ENCODE measurements around the gene RHBDL2. TPM values are rescaled to one million over a fixed set of nuclear protein-coding genes. Genes with fewer than 3 reads are reported as not detected.
A peak's percentile ranks its signal among the peaks of the same experiment; 100 is the strongest.

Gene RHBDL2
- total RNA-seq, 1 experiment from 2014 or later = not detected

DNA sequence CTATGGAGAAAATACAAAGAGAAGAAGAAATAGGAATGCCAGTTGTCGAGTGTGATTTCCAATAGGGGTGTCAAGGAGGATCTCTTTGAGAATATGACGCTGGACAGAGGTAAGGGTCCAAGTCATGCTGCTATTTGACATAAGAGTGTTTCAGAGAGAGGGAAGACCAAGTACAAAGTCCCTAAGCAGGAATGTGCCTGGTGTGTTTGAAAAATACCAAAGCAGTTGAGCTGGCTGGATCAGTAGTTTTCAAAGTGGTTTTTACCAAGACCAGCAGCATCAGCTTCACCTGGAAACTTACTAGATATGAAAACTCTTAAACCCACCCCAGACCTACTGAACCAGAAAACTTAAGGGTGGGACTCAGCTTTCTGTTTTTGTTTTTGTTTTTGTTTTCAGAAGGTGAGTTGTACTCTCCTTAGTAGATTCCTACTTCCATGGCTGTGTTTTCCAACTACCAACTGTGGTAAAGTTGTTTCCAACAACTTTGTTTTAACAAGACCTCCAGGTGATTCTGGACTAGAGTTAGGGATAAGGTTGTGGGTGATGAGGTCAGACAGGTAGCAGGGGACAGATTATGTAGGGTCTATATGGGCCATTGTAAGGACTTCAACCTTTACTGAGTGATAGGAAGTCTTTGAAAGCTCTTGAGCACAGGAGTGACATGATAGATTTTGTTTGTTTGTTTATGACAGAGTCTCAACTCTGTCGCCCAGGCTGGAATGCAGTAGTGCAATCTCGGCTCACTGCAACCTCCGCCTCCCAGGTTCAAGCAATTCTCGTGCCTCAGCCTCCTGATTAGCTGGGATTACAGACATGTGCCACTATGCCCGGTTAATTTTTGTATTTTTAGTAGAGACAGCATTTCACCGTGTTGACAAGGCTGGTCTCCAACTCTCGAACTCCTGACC lies 53.0 kb downstream of the RHBDL2 start:
- Histone ChIP-seq H3K4me1 (ENCODE audit: low read length) (peaks cover 5% of the 10 kb centered on the region; the same call in 1 of the 2 replicates), H3K4me3 (ENCODE audit: low read length) (no peak overlapping the region), H3K4me2 (ENCODE audit: low read depth, low read length, poor library complexity, severe bottlenecking) (no peak overlapping the region), H3K27me3 (ENCODE audit: low read length) (no peaks in the 10 kb centered on the region), H4K20me1 (ENCODE audit: insufficient read depth, low read depth, low read length) (no peaks in the 10 kb centered on the region), H3K79me2 (ENCODE audit: low read length) (no peaks in the 10 kb centered on the region), H3K36me3 (ENCODE audit: insufficient read depth, low read length) (no peaks in the 10 kb centered on the region), H3K27ac (ENCODE audit: low read length) (no peak overlapping the region), H2AFZ (ENCODE audit: low read length) (no peak overlapping the region), H3K9ac (ENCODE audit: low read length) (no peak overlapping the region), H3K9me3 (ENCODE audit: low read length) (no peaks in the 10 kb centered on the region), H3K9me2 (replicated peaks; ENCODE audit: insufficient read depth, low read length) (no peaks in the 10 kb centered on the region)
- DNase-seq = no peak

- no peaks in the 10 kb centered on the region for H3K27me3 ChIP-seq (ENCODE audit: low read length)
- H3K9ac ChIP-seq (ENCODE audit: low read length) = no peak overlapping the region
- H3K4me1 ChIP-seq (ENCODE audit: low read length) = no peaks in the 10 kb centered on the region
- H2AFZ ChIP-seq (ENCODE audit: low read length) = no peak overlapping the region
- H3K79me2 ChIP-seq (ENCODE audit: low read length) = no peaks in the 10 kb centered on the region
- no peaks in the 10 kb centered on the region for H3K9me2 ChIP-seq (replicated peaks; ENCODE audit: insufficient read depth, low read length)
- H3K27ac ChIP-seq (ENCODE audit: low read length) = no peak overlapping the region
- H3K4me3 ChIP-seq (ENCODE audit: low read length) = no peak overlapping the region
- no peak for DNase-seq
- no peaks in the 10 kb centered on the region for H4K20me1 ChIP-seq (ENCODE audit: insufficient read depth, low read depth, low read length)
- no peaks in the 10 kb centered on the region for H3K9me3 ChIP-seq (ENCODE audit: low read length)
- H3K4me2 ChIP-seq (ENCODE audit: low read depth, low read length, poor library complexity, severe bottlenecking) = no peak overlapping the region
- H3K36me3 ChIP-seq (ENCODE audit: insufficient read depth, low read length) = no peaks in the 10 kb centered on the region
Observed at GRCh38 chr1:38885092-38885491, 56.5 kb downstream of the RHBDL2 start.

- Histone ChIP-seq H3K9me3 (ENCODE audit: low read length) (no peaks in the 10 kb centered on the region), H3K27me3 (ENCODE audit: low read length) (no peaks in the 10 kb centered on the region), H3K9ac (ENCODE audit: low read length) (no peak within 1 kb of the TSS), H3K4me2 (ENCODE audit: low read depth, low read length, poor library complexity, severe bottlenecking) (no peak within 1 kb of the TSS), H3K9me2 (replicated peaks; ENCODE audit: insufficient read depth, low read length) (no peaks in the 10 kb centered on the region), H4K20me1 (ENCODE audit: insufficient read depth, low read depth, low read length) (no peaks in the 10 kb centered on the region), H3K36me3 (ENCODE audit: insufficient read depth, low read length) (no peaks in the 10 kb centered on the region), H3K4me1 (ENCODE audit: low read length) (no peaks in the 10 kb centered on the region), H3K27ac (ENCODE audit: low read length) (no peak within 1 kb of the TSS), H3K4me3 (ENCODE audit: low read length) (no peak within 1 kb of the TSS), H2AFZ (ENCODE audit: low read length) (no peak within 1 kb of the TSS), H3K79me2 (ENCODE audit: low read length) (no peaks in the 10 kb centered on the region)
- no peak for DNase-seq
Observed at GRCh38 chr1:38881487-38881886, 60.1 kb downstream of the RHBDL2 start, which contains the start of gene GJA9. Gene GJA9 (minus strand): TSS chr1:38881587. CDS start chr1:38876098, 5,489 bp downstream.

DNA sequence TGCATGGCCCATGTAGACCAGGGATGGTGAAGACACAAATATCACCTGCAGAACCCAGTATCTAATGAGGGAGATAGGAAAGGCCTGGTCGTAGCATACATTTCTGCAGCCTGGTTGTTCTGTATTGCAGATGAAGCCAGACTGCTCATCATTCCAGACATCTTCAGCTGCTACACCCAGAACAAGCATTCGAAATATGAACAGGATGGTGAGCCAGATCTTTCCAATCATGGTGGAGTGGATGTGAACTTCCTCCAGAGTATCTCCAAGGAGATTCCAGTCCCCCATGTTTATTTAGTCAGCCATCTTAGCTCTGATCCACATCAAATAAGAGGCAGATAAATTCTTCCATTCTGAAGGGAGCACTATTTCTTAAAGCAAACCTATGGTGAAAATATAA lies 65.8 kb downstream of the RHBDL2 start:
- H3K9me3 ChIP-seq (ENCODE audit: low read length) = no peaks in the 10 kb centered on the region
- H3K27me3 ChIP-seq (ENCODE audit: low read length) = no peaks in the 10 kb centered on the region
- peaks cover 42% of the 10 kb centered on the region for H3K79me2 ChIP-seq (ENCODE audit: low read length)
- no peak overlapping the region for H2AFZ ChIP-seq (ENCODE audit: low read length)
- no peaks in the 10 kb centered on the region for H3K36me3 ChIP-seq (ENCODE audit: insufficient read depth, low read length)
- H3K27ac ChIP-seq (ENCODE audit: low read length) = no peak overlapping the region
- H3K9me2 ChIP-seq (replicated peaks; ENCODE audit: insufficient read depth, low read length) = no peaks in the 10 kb centered on the region
- no peak overlapping the region for H3K4me2 ChIP-seq (ENCODE audit: low read depth, low read length, poor library complexity, severe bottlenecking)
- no peak overlapping the region for H3K9ac ChIP-seq (ENCODE audit: low read length)
- peaks cover 24% of the 10 kb centered on the region for H3K4me1 ChIP-seq (ENCODE audit: low read length)
- no peaks in the 10 kb centered on the region for H4K20me1 ChIP-seq (ENCODE audit: insufficient read depth, low read depth, low read length)
- no peak overlapping the region for H3K4me3 ChIP-seq (ENCODE audit: low read length)
- no peak for DNase-seq

- Histone ChIP-seq H3K36me3 (ENCODE audit: insufficient read depth, low read length) (no peaks in the 10 kb centered on the region), H3K9me2 (replicated peaks; ENCODE audit: insufficient read depth, low read length) (no peaks in the 10 kb centered on the region), H3K9me3 (ENCODE audit: low read length) (no peaks in the 10 kb centered on the region), H3K27ac (ENCODE audit: low read length) (peak within 1 kb of the TSS; percentile 72), H2AFZ (ENCODE audit: low read length) (peak within 1 kb of the TSS; percentile 82), H3K27me3 (ENCODE audit: low read length) (no peaks in the 10 kb centered on the region), H3K4me1 (ENCODE audit: low read length) (peaks cover 24% of the 10 kb centered on the region), H3K9ac (ENCODE audit: low read length) (peak within 1 kb of the TSS; percentile 91), H3K79me2 (ENCODE audit: low read length) (peaks cover 52% of the 10 kb centered on the region), H3K4me2 (ENCODE audit: low read depth, low read length, poor library complexity, severe bottlenecking) (peak within 1 kb of the TSS; percentile 92), H3K4me3 (ENCODE audit: low read length) (peak within 1 kb of the TSS; percentile 97), H4K20me1 (ENCODE audit: insufficient read depth, low read depth, low read length) (no peaks in the 10 kb centered on the region)
- peak; percentile 97 for DNase-seq
Observed at GRCh38 chr1:38873027-38873969, 68.3 kb downstream of the RHBDL2 start, which contains the start of gene MYCBP. Gene MYCBP (minus strand): TSS chr1:38873348. CDS start chr1:38873305, 43 bp downstream.

DNA sequence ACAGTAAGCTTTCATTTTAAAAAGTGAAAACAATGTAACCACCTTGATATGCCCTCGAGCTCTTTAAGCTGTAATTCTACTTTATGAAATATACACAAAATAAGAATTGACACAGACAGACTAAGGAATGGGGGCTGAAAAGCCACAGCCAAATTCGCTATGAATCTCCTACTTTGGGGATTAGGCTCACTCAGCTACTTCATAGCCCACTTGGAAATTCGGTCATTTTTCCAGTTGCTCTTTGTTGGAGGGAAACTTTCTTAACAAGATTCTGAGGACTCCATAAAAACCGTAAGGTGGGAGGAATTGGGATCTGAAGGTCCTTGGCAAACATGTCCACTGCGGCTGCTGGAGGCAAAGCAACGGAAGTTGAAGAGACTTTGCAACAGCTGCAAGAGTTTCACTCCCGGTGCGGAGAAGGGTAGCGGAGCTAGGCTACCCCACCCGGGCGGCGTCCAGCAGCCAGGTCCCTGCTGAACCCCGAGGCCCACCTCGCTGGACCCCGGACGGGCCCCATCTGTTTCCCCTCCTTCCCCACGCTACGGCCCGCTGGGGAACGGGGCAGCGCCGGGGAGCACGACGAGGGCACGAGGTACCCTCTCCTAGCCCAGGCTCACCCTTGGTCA lies 69.1 kb downstream of the RHBDL2 start:
- H3K4me1 ChIP-seq (ENCODE audit: low read length) = peaks cover 31% of the 10 kb centered on the region
- peak overlapping the region; percentile 69; the same call in 1 of the 2 replicates for H2AFZ ChIP-seq (ENCODE audit: low read length)
- DNase-seq = peak; percentile 69
- H3K27me3 ChIP-seq (ENCODE audit: low read length) = no peaks in the 10 kb centered on the region
- H4K20me1 ChIP-seq (ENCODE audit: insufficient read depth, low read depth, low read length) = no peaks in the 10 kb centered on the region
- 0 out of 2 replicates have a peak overlapping the region, but pooled peaks have one; percentile 18 for H3K27ac ChIP-seq (ENCODE audit: low read length)
- H3K36me3 ChIP-seq (ENCODE audit: insufficient read depth, low read length) = no peaks in the 10 kb centered on the region
- H3K4me2 ChIP-seq (ENCODE audit: low read depth, low read length, poor library complexity, severe bottlenecking) = peak overlapping the region; percentile 91
- H3K9ac ChIP-seq (ENCODE audit: low read length) = peak overlapping the region; percentile 91
- H3K79me2 ChIP-seq (ENCODE audit: low read length) = peaks cover 60% of the 10 kb centered on the region
- no peaks in the 10 kb centered on the region for H3K9me3 ChIP-seq (ENCODE audit: low read length)
- H3K4me3 ChIP-seq (ENCODE audit: low read length) = peak overlapping the region; percentile 97
- no peaks in the 10 kb centered on the region for H3K9me2 ChIP-seq (replicated peaks; ENCODE audit: insufficient read depth, low read length)

DNA sequence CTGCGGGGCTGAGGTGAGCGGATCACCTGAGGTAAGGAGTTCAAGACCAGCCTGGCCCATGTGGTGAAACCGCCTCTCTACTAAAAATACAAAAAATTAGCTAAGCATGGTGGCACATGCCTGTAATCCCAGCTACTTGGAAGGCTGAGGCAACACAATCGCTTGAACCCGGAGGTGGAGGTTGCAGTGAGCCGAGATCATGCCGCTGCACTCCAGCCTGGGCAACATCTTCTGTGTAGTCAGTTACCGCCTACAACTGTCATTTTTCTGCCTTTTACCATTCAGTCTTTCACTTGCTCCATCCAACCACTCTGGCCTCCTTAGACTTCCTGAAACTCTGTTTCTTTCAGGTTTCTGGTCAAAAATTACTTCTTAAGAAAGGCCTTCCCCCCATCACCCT lies 70.6 kb downstream of the RHBDL2 start:
- H3K79me2 ChIP-seq (ENCODE audit: low read length) = peaks cover 72% of the 10 kb centered on the region
- H3K4me2 ChIP-seq (ENCODE audit: low read depth, low read length, poor library complexity, severe bottlenecking) = no peak overlapping the region

More for the DNA sequence above, 70.6 kb downstream of the RHBDL2 start:
- Histone ChIP-seq H3K9me2 (replicated peaks; ENCODE audit: insufficient read depth, low read length) (no peaks in the 10 kb centered on the region), H3K4me3 (ENCODE audit: low read length) (no peak overlapping the region), H2AFZ (ENCODE audit: low read length) (no peak overlapping the region), H4K20me1 (ENCODE audit: insufficient read depth, low read depth, low read length) (no peaks in the 10 kb centered on the region), H3K36me3 (ENCODE audit: insufficient read depth, low read length) (no peaks in the 10 kb centered on the region), H3K9ac (ENCODE audit: low read length) (no peak overlapping the region), H3K27me3 (ENCODE audit: low read length) (no peaks in the 10 kb centered on the region), H3K27ac (ENCODE audit: low read length) (no peak overlapping the region), H3K9me3 (ENCODE audit: low read length) (no peaks in the 10 kb centered on the region), H3K4me1 (ENCODE audit: low read length) (peaks cover 31% of the 10 kb centered on the region)
- DNase-seq = peak; percentile 37
